Astrocyte (in vitro differentiated cells and primary cell): ENCODE data around the gene HSPA1B.

Experiments
- CTCF ChIP-seq: IDR thresholded peaks from 2 replicates; pipeline ENCODE4 v1.5.1; 2011; ENCODE audit warnings: low read depth, mild to moderate bottlenecking, inconsistent platforms, low read length, moderate library complexity; ENCODE audit not compliant: insufficient read depth
- EZH2 ChIP-seq: IDR thresholded peaks from 2 replicates; pipeline ENCODE4 v1.6.1; 2012; ENCODE audit warnings: mild to moderate bottlenecking, low read length, inconsistent platforms; ENCODE audit not compliant: insufficient read depth

GRCh38 chr6:31815025-31815838, 12.3 kb upstream of the HSPA1B start, which contains the start of the genes HSPA1A and HSPA1L:
- no peak for TF ChIP-seq CTCF
- TF ChIP-seq EZH2: no peak
